ENCODE data around the gene SLC35F1. TPM values are rescaled to one million over a fixed set of nuclear protein-coding genes. Genes with fewer than 3 reads are reported as not detected.

SLC35F1 gene
- total RNA-seq, 1 experiment from 2014 or later, result not detected

DNA sequence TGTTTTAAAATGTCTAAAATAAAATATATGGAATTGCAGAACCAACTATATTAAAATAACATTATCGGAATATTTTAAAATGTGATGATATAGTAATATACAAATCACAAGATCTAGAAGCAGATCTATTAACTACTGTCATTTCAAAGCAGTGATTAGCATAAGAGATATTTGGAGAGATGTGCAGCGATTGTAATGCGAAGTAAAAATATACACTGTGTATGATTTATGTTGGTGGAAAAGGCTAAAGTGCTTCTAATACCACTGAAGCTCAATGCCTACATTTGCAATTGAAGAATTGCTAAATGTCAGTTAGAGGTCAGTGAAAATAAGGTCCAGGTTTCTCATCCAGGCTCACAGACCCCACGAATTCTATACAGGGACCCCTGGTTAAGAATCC is 392.4 kb downstream of the SLC35F1 start:
- no peak for DNase-seq (ENCODE audit: extremely low read depth, low read depth)

DNA sequence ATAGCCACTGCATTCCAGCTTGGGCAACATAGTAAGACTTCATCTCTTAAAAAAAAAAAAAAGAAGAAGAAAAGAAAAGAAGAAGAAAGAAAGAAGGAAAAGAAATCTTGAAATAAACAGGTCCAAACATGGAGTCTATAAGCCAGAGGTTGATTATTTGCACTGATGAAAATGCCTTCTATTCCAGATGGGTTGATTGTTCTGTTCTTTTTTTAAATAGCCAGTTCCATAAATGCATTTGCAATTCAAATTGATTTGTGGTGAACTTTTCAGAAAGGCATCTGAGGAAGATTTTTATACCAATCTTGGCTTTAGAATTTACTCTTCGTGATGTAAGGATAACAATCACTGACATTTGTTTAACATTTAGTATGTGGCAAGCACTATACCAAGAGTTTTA is 397.3 kb downstream of the SLC35F1 start:
- DNase-seq (ENCODE audit: extremely low read depth, low read depth), result no peak

DNA sequence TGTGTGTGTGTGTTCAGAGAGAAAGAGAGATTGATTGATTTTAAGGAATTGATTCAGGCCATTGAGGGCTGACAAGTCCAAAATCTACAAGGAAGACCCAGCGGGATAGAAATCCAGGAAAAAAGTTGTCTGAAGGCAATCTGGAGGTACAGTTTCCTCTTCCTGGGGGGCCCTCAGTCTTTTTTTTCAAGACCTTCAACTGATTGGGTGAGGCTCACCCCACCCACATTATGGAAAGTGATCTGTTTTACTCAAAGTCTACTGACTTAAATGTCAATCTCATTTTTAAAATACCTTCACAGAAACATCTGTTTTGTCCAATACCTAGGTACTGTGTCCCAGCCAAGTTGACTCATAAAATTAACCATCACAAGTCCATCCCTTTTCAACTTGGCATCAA is 398.0 kb downstream of the SLC35F1 start:
- no peak for DNase-seq (ENCODE audit: extremely low read depth, low read depth)

- DNase-seq (ENCODE audit: extremely low read depth, low read depth), result no peak
These were observed 399.6 kb downstream of the SLC35F1 start for GRCh38 chr6:118306392-118307238.

GRCh38 chr6:118307581-118307980 is 400.5 kb downstream of the SLC35F1 start:
- no peak for DNase-seq (ENCODE audit: extremely low read depth, low read depth)

GRCh38 chr6:118309337-118310093 is 402.5 kb downstream of the SLC35F1 start:
- no peak for DNase-seq (ENCODE audit: extremely low read depth, low read depth)

DNA sequence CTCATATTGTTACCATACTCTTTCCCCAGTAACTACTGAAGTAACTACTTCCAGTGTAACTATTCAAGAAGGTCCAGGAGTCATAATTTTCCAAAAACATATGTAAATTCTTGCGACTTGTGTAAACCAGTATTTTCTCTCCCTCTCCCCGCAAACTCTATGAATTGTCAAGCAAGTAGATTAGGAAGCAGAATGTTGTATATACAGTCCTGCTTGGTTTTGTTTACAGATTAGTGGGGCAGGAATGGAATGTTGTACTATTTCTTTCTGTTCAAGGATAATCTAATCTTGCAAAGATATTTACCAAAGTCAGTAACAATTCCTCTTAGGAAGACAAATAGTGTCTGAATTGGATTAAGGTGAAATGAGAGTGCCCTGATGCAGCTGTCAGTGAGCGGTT is 406.1 kb downstream of the SLC35F1 start:
- DNase-seq (ENCODE audit: extremely low read depth, low read depth), result no peak

- DNase-seq (ENCODE audit: extremely low read depth, low read depth), result no peak
These were observed 406.7 kb downstream of the SLC35F1 start for GRCh38 chr6:118313762-118314161.

- no peak for DNase-seq (ENCODE audit: extremely low read depth, low read depth)
These were observed 409.8 kb downstream of the SLC35F1 start for GRCh38 chr6:118316796-118317384.

GRCh38 chr6:118317581-118318563 is 410.8 kb downstream of the SLC35F1 start:
- DNase-seq (ENCODE audit: extremely low read depth, low read depth), result no peak

- no peak for DNase-seq (ENCODE audit: extremely low read depth, low read depth)
These were observed 411.6 kb downstream of the SLC35F1 start for GRCh38 chr6:118318648-118319047.

DNA sequence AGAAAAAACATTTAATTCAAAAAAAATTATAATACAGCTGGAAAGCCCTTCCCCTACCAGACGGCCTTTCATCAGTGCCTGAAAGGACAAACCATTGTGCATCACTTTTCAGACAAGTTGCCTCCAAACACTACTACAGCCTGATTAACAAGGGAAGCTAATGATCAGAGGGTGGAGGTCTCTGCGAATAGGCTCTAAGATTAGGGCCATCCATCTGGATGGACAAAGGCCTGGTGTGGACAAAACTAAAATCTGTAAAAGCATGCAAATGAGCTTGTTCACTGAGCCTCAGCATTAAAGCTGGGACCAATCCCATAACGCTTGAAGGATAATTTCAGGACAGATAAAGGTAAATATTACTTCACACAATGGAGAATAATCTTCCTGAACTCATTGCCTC is 412.4 kb downstream of the SLC35F1 start:
- no peak for DNase-seq (ENCODE audit: extremely low read depth, low read depth)

GRCh38 chr6:118319894-118320649 is 413.0 kb downstream of the SLC35F1 start:
- DNase-seq (ENCODE audit: extremely low read depth, low read depth), result no peak

GRCh38 chr6:118320652-118321051 is 413.6 kb downstream of the SLC35F1 start:
- DNase-seq (ENCODE audit: extremely low read depth, low read depth), result no peak

GRCh38 chr6:118324116-118324515 is 417.1 kb downstream of the SLC35F1 start:
- no peak for DNase-seq (ENCODE audit: extremely low read depth, low read depth)

DNA sequence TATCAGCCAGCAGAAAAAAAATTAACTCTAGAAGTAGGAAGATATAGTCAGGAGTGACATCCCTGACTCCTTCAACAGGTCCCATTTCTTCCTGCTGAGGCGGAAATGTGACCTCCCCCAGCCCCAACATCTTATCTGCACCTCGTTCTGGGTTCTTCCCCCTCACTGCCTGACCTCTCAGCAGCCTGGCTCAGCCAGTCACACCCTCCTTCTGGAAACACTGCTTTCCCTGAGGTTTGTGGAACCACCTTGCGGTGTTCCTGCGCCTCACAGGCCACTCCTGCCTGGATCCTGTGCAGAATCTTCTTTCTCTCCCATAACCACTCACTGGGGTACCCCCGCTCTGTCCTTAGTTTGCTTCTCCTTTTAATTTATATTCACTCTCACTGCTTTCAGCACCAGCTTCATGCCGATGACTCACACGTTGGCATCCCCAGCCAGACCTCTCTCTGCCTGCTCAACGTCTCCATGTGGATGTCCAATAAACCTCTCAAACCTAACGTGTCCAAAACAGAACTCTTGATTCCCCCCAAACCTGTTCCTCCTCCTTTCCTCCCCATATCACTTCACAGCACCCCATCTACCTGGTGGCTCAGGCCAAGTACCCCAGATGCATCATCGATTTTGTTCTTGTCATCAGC is 418.3 kb downstream of the SLC35F1 start:
- no peak for DNase-seq (ENCODE audit: extremely low read depth, low read depth)

GRCh38 chr6:118326712-118327111 is 419.6 kb downstream of the SLC35F1 start:
- DNase-seq (ENCODE audit: extremely low read depth, low read depth), result no peak

- DNase-seq (ENCODE audit: extremely low read depth, low read depth), result no peak
These were observed 420.2 kb downstream of the SLC35F1 start for GRCh38 chr6:118327237-118327636.

DNA sequence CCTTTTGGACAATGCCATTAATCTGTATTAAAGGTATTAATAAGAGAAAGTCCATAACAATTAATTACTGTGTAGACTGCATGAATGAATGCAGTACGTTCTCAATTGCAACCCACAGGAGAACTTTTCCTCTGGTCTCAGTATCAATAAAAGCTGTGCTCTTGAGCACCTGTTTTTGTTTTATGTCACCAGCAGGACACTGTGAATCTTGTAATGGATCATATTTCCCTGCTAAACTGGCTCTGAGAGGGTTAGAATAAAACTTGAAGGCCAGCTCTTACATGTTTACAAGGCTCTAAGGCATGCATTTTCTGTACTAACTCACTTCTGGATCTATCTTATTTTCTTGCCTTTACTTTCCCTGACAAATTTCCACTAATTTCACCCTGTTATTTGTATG is 426.7 kb downstream of the SLC35F1 start:
- DNase-seq (ENCODE audit: extremely low read depth, low read depth), result no peak

All from NCI-H460 (cell line).